ENCODE measurements around the gene ZNF77.
"Not testable (repeated sequence)": the region's sequence is repeated elsewhere in the genome, so short reads cannot be mapped to it uniquely, and the experiment has no call there.

ZNF77 gene

DNA sequence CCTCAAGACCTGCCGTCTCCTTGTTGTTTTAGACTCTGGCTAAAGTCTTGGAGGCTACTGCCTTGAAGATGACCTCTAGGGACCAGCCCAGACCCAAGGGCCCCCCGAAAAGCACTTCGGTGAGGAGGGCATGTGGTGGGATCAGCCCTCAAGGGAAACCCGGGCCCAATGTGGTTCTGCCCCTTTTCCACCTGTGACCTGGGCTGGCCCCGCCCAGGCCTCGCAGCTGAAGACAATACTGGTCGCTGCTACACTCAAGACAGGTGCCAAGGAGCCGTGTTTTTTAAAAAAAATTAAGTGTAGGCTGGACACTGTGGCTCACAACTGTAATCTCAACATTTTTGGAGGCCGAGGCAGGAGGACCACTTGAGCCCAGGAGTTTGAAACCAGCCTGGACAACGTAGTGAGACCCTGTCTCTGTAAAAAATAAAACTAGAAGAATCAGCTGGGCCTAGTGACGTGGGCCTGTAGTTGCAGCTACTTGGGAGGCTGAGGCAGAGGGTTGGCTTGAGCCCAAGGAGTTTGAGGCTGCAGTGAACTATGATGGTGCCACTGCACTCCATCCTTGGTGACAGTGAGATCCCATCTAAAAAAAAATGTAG is 33.5 kb upstream of the ZNF77 start:
- Mint-ChIP-seq H3K27me3 (peaks cover 14% of the 10 kb centered on the region), H3K4me3 (no peak overlapping the region), H3K27ac (no peak overlapping the region), H3K36me3 (no peaks in the 10 kb centered on the region), H3K4me1 (peaks cover 9% of the 10 kb centered on the region), H3K9me3 (no peaks in the 10 kb centered on the region)
- DNase-seq (ENCODE audit: low spot score in 2 of 2) = no peak
- no peak for ATAC-seq (ENCODE audit: low read depth)

DNA sequence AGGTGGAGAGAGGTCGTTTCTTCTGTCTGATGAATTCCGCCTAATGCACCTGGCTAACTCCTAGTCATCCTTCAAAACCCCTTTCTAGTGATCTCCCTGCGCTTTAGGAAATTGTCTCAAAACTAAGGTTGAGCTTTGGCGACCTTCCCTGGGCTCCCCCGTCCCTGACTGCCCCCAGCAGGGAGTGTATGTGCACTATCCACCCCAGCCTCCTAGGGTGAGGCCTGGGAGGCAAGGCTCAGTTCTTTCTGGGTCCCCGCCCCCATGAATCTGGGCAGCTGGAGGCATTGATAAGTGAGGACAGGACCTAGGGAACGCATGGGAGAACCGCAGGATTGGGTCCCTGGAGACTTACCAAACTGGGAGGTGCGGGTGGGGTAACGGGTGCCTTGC is 33.0 kb upstream of the ZNF77 start:
- Mint-ChIP-seq H3K4me1 (peaks cover 6% of the 10 kb centered on the region), H3K27ac (no peak overlapping the region), H3K9me3 (no peaks in the 10 kb centered on the region), H3K36me3 (no peaks in the 10 kb centered on the region), H3K27me3 (peaks cover 11% of the 10 kb centered on the region), H3K4me3 (peak overlapping the region; percentile 29)
- ATAC-seq (ENCODE audit: low read depth) (no peak), DNase-seq (ENCODE audit: low spot score in 2 of 2) (no peak)

DNA sequence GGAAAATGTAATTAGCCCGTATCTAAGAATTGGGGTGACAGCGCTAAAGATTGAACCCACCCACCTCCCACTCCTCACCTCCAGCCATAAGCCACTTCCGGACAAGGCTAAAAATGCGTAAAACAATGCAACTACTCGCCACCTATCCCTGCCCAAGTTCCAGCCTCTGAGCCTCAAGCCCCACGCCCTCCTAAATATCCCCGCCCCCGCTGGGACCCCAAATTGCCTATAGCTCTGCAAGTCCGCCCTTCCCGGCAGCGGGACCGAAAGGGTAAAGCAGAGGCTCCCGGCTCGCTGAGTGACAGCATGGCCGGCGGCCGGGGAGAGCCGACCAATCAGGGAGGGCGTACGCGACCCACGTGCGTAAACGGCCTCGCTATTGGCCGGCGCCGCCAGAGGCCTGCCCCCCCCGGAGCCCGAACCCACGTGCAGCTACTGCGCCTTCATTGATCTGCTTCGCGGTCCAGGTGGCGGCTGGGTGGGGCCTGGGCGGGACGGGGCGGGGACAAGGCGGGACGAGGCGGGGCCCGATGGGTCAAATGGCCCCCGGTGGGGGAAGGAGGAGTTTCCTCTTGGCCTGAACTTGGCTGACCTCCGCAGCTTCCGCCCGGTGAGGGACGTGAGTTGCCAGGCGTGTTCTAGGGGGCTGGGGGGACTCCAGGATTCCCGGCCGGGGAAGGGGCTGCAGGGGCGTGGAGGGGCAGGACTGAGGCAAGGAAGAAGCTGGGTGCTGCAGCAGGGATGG is 32.4 kb upstream of the ZNF77 start, which contains the start of gene TLE6:
Gene TLE6, plus strand, starts transcription at position 564 of the 745 bp plus-strand sequence. CDS start 670 bp downstream, outside the sequence.
- DNase-seq (ENCODE audit: low spot score in 2 of 2) = peak; percentile 80 to 83
- Mint-ChIP-seq H3K4me1 (peaks cover 6% of the 10 kb centered on the region), H3K4me3 (peak within 1 kb of the TSS; percentile 88), H3K27me3 (peaks cover 13% of the 10 kb centered on the region), H3K9me3 (no peaks in the 10 kb centered on the region), H3K36me3 (no peaks in the 10 kb centered on the region), H3K27ac (no peak within 1 kb of the TSS)
- peak; percentile 99 for ATAC-seq (ENCODE audit: low read depth)

DNA sequence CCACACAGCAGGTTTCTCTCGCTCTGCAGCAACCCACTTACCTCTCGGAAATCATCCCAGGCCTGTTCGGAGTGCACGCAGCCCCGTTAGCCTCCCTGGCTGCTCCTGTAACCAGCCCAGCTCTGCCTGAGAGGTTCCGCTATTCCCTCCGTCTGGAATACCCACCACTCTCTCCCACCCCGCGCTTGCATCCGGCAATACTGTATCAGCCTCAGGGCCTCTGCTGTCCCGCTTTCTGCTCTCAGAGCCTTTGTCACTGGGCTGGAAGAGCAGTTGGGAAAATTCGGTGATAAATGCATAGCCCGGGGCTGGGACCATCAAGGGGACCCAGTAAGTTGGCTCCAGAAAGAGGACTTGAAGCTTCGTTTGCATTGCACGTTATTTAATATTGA is 31.8 kb upstream of the ZNF77 start:
- Mint-ChIP-seq H3K4me3 (peak overlapping the region; percentile 88), H3K27ac (no peak overlapping the region), H3K36me3 (no peaks in the 10 kb centered on the region), H3K27me3 (peaks cover 8% of the 10 kb centered on the region), H3K4me1 (peaks cover 6% of the 10 kb centered on the region), H3K9me3 (no peaks in the 10 kb centered on the region)
- DNase-seq (ENCODE audit: low spot score in 2 of 2) (no peak), ATAC-seq (ENCODE audit: low read depth) (no peak)

DNA sequence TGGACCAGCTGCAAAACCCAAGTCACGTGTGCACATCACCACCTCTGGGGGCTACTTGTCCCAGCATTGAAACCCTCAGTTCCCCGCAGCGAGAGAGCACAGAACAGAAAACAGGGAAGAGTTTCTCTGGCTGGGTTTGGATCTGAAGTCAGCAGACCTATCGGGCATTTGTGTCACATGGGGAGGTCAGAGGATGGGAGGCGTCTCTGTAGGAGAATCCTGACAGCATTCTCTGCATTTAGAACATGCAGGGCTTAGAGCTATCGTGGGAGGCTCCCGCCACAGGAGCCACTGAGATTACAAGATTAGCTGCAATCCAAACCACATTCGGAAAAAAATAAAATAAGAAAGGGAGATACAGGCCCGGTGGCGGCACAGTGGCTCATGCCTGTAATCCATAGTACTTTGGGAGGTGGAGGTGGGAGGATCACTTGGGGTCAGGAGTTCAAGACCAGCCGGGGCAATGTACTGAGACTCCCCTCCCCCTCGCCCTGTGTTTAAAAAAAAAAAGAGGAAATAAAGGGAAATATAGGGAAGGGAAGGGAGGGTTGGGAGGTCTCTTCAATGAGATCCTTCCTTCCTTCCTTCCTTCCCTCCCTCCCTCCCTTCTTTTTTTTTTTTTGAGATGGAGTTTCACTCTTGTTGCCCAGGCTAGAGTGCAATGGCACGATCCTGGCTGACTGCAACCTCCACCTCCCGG is 29.7 kb upstream of the ZNF77 start:
- Mint-ChIP-seq H3K9me3 (no peaks in the 10 kb centered on the region), H3K4me3 (no peak overlapping the region), H3K27ac (no peak overlapping the region), H3K27me3 (peaks cover 8% of the 10 kb centered on the region), H3K4me1 (peaks cover 6% of the 10 kb centered on the region), H3K36me3 (no peaks in the 10 kb centered on the region)
- no peak for DNase-seq (ENCODE audit: low spot score in 2 of 2)
- ATAC-seq (ENCODE audit: low read depth) = no peak

DNA sequence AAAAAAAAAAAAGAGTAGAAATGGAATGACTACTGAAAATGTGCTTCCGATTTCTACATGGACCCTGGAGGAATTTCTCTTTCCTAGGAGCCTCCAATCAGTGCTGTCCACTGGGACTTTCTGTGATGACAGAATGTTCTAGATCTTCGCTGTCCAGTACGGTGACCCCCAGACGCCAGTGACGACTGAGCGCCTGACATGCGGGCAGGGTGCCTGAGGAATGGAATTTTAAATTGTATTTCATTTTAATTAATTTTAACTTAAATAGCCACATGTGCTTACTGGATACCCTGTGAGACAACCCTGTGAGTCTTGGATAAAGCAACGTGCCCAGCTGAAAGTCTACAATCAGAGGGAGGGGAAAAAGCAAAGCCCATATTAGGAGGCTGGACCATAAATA is 28.5 kb upstream of the ZNF77 start:
- Mint-ChIP-seq H3K36me3 (no peaks in the 10 kb centered on the region), H3K4me1 (peaks cover 13% of the 10 kb centered on the region), H3K27me3 (peaks cover 8% of the 10 kb centered on the region), H3K4me3 (no peak overlapping the region), H3K9me3 (no peaks in the 10 kb centered on the region), H3K27ac (no peak overlapping the region)
- no peak for ATAC-seq (ENCODE audit: low read depth)
- no peak for DNase-seq (ENCODE audit: low spot score in 2 of 2)

DNA sequence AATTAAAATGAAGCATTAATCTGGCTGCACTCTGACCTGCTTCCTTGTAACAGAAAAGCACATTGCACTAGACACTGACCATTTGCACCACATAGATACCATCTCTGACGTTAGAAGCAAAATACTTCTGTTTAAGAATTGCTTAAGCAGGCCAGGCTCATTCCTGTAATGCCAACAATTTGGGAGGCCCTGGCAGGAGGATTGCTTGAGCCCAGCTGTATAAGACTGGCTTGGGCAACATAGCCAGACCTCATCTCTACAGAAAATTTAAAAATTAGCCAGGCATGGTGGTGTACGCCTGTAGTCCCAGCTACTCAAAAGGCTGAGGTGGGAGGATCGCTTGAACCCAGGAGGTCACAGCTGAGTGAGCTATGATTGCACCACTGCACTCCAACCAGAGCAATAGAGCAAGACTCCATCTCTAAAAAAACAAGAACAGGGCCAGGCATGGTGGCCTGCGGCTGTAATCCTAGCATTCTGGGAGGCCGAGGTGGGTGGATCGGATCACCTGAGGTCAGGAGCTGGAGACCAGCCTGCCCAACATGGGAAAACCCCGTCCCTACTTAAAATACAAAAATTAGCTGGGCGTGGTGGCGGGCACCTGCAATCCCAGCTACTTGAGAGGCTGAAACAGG is 25.5 kb upstream of the ZNF77 start:
- ATAC-seq (ENCODE audit: low read depth) = no peak
- Mint-ChIP-seq H3K27me3 (peaks cover 5% of the 10 kb centered on the region), H3K4me1 (peaks cover 16% of the 10 kb centered on the region), H3K27ac (no peak overlapping the region), H3K4me3 (no peak overlapping the region), H3K36me3 (no peaks in the 10 kb centered on the region), H3K9me3 (no peaks in the 10 kb centered on the region)
- DNase-seq (ENCODE audit: low spot score in 2 of 2) = no peak

DNA sequence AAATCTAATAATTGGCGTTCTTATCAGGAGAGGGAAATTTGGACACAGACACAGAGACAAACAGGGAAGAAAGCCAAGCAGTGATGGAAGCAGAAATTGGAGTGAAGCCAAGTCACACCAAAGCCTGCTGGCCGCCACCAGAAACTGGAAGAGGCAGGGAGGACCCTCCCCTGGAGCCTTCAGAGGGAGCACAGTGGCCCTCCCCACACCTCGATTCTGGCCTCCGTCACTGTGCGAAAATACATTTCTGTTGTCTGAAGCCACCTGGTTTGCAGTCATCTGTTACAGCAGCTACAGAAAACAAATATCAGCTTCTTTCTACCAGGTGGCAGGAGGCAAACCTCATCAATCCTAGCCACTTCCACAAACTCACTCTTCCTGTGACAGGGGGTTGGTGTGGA is 24.3 kb upstream of the ZNF77 start:
- Mint-ChIP-seq H3K9me3 (no peaks in the 10 kb centered on the region), H3K36me3 (no peaks in the 10 kb centered on the region), H3K4me3 (no peak overlapping the region), H3K27ac (no peak overlapping the region), H3K27me3 (peaks cover 5% of the 10 kb centered on the region), H3K4me1 (peaks cover 16% of the 10 kb centered on the region)
- ATAC-seq (ENCODE audit: low read depth) (peak; percentile 69), DNase-seq (ENCODE audit: low spot score in 2 of 2) (no peak)

DNA sequence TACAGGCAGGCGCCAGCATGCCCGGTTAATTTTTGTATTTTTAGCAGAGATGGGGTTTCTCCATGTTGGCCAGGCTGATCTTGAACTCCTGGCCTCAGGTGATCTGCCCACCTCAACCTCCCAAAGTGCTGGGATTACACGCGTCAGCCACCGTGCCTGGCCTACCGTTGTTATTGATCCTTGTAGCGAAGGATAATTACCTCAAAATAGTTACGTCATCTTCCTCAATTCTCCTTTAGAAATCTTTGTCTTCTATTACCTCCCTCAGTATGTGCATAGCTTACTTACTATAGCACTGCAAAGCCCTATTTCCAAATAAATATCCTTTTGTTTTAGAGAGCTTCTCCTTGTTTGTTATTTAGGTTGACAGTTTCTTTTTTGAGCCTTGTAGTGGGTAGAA is 23.2 kb upstream of the ZNF77 start:
- no peak for ATAC-seq (ENCODE audit: low read depth)
- peaks cover 5% of the 10 kb centered on the region for H3K27me3 Mint-ChIP-seq
- no peaks in the 10 kb centered on the region for H3K9me3 Mint-ChIP-seq
- H3K36me3 Mint-ChIP-seq = no peaks in the 10 kb centered on the region
- H3K4me1 Mint-ChIP-seq = peaks cover 16% of the 10 kb centered on the region
- DNase-seq (ENCODE audit: low spot score in 2 of 2) = no peak
- H3K27ac Mint-ChIP-seq = no peak overlapping the region
- no peak overlapping the region for H3K4me3 Mint-ChIP-seq

DNA sequence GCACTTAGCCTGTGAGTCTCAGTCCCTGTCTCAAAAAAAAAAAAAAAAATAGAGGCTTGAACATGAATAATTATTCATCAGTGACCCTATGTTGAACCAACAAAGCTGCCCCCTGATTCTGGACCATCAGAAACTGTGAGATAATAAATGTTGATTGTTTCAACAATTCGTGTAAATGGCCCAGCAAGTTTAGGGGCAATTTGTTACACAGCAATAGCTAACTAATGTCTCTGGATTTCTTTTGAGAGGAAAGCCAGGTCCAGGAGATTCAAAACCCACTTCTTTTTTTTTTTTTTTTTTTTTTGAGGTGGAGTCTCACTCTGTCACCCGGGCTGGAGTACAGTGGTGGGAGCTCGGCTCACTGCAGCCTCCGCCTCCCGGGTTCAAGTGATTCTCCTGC is 20.1 kb upstream of the ZNF77 start:
- Mint-ChIP-seq H3K27me3 (peaks cover 2% of the 10 kb centered on the region), H3K27ac (no peak overlapping the region), H3K4me1 (peaks cover 18% of the 10 kb centered on the region), H3K36me3 (no peaks in the 10 kb centered on the region), H3K9me3 (no peaks in the 10 kb centered on the region), H3K4me3 (no peak overlapping the region)
- ATAC-seq (ENCODE audit: low read depth) (no peak), DNase-seq (ENCODE audit: low spot score in 2 of 2) (no peak)

DNA sequence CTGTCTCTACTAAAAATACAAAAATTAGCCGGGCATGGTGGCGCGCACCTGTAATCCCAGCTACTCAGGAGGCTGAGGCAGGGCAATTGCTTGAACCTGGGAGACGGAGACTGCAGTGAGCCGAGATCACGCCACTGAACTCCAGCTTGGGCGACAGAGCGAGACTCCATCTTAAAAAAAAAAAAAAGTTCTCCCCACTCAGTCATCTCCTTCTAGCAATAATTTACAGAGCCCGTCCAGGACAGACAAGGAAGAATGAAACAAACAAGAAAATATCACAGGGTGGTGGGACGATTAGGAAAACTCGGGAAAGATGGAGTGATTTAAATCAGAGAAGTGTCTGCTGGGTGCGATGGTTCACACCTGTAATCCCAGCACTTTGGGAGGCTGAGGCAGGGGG is 18.9 kb upstream of the ZNF77 start:
- peaks cover 12% of the 10 kb centered on the region for H3K4me1 Mint-ChIP-seq
- not testable (repeated sequence) for H3K27ac Mint-ChIP-seq; H3K27me3 Mint-ChIP-seq; ATAC-seq (ENCODE audit: low read depth); H3K4me3 Mint-ChIP-seq; H3K36me3 Mint-ChIP-seq; DNase-seq (ENCODE audit: low spot score in 2 of 2); H3K9me3 Mint-ChIP-seq

DNA sequence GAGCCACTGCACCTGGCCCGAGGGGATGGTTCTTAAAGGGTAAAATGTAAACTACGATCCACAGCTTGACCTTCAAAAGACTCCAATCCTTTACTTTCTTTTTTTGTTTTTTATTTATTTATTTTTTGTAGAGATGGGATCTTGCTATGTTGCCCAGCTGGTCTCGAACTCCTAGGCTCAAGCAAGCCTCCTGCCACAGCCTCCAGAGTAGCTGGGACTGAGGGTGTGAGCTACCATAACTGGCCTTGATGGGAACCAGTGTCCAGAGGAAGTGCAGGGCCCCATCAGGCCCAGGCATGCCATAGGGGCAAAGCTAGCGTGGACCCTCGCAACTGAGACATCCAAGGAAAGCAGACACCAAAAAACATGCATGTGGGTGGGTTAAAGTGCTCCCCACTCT is 18.4 kb upstream of the ZNF77 start:
- ATAC-seq (ENCODE audit: low read depth) (no peak), DNase-seq (ENCODE audit: low spot score in 2 of 2) (no peak)
- peaks cover 9% of the 10 kb centered on the region for H3K4me1 Mint-ChIP-seq
- H3K36me3 Mint-ChIP-seq = no peaks in the 10 kb centered on the region
- no peak overlapping the region for H3K4me3 Mint-ChIP-seq
- no peak overlapping the region for H3K27ac Mint-ChIP-seq
- peaks cover 3% of the 10 kb centered on the region for H3K27me3 Mint-ChIP-seq
- H3K9me3 Mint-ChIP-seq = no peaks in the 10 kb centered on the region

DNA sequence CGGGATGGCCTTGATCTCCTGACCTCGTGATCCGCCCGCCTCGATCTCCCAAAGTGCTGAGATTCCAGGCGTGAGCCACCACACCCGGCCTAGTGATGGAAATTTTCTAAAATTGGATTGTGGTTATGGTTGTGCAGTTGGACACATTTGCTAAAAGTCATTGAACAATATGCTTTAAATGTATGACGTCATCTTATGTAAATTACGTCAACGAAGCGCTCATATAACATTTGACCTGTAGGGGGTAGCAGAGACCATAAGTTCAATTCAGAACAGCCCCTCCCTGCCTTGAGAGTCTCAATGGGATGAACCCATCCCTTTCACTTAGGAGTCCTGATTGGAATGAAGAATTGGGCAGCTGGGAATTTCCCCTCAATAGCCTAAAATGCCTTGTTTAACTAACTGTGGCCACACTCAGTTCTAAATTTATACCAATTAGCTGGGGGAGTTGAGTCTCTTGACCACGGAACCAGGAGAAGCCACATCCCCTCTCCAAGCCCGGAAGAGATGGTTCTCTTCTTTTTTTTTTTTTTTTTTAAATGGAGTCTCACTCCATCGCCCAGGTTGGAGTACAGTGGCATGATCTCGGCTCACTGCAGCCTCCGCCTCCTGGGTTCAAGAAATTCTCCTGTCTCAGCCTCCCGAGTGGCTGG is 17.4 kb upstream of the ZNF77 start:
- H3K4me3 Mint-ChIP-seq = no peak overlapping the region
- H3K27ac Mint-ChIP-seq = no peak overlapping the region
- H3K9me3 Mint-ChIP-seq = no peaks in the 10 kb centered on the region
- peaks cover 2% of the 10 kb centered on the region for H3K27me3 Mint-ChIP-seq
- H3K4me1 Mint-ChIP-seq = peaks cover 6% of the 10 kb centered on the region
- DNase-seq (ENCODE audit: low spot score in 2 of 2) = peak; percentile 67 to 68
- ATAC-seq (ENCODE audit: low read depth) = peak; percentile 74
- H3K36me3 Mint-ChIP-seq = no peaks in the 10 kb centered on the region

DNA sequence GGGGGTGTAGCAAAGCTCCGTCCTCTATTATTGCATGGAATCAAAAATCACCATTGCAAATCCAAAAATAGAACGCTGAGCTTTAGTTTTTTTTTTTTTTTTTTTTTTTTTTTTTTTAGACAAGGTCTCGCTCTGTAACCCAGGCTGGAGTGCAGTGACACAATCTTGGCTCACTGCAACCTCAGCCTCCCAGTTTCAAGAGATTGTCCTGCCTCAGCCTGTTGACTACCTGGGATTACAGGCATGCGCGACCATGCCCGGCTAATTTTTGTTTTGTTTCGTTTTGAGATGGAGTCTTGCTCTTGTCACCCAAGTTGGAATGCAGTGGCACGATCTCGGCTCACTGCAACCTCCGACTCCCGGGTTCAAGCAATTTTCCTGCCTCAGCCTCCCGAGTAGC is 15.3 kb upstream of the ZNF77 start:
- H3K36me3 Mint-ChIP-seq = no peaks in the 10 kb centered on the region
- ATAC-seq (ENCODE audit: low read depth) (no peak), DNase-seq (ENCODE audit: low spot score in 2 of 2) (no peak)
- H3K4me3 Mint-ChIP-seq = no peak overlapping the region
- H3K27ac Mint-ChIP-seq = no peak overlapping the region
- H3K4me1 Mint-ChIP-seq = peaks cover 2% of the 10 kb centered on the region
- no peaks in the 10 kb centered on the region for H3K9me3 Mint-ChIP-seq
- peaks cover 3% of the 10 kb centered on the region for H3K27me3 Mint-ChIP-seq

All from memory B cell (primary cell).